Chondrocyte (in vitro differentiated cells): ENCODE measurements around the gene TMUB1. TPM values are rescaled to one million over a fixed set of nuclear protein-coding genes. Genes with fewer than 3 reads are reported as not detected.

Source experiments
- DNase-seq: peaks from one replicate; pipeline ENCODE4 v3.0.0; 2021; ENCODE audit warnings: mixed read lengths, low spot score
- H3K27ac Mint-ChIP-seq: one replicate; pipeline ENCODE4 v1.8.0; 2021; ENCODE audit warnings: mild to moderate bottlenecking, moderate library complexity, mixed read lengths; ENCODE audit not compliant: unreplicated experiment
- H3K27me3 Mint-ChIP-seq: 2 replicates; pipeline ENCODE4 v1.8.0; 2021; ENCODE audit warnings: low read depth, mixed read lengths
- H3K36me3 Mint-ChIP-seq: 2 replicates; pipeline ENCODE4 v1.8.0; 2021; ENCODE audit warnings: low read depth, mixed read lengths
- H3K4me1 Mint-ChIP-seq: 2 replicates; pipeline ENCODE4 v1.8.0; 2021; ENCODE audit warnings: low read depth, mild to moderate bottlenecking, mixed read lengths
- H3K4me3 Mint-ChIP-seq: one replicate; pipeline ENCODE4 v1.8.0; 2021; ENCODE audit warnings: mild to moderate bottlenecking, moderate library complexity, mixed read lengths; ENCODE audit not compliant: unreplicated experiment
- H3K9me3 Mint-ChIP-seq: 2 replicates; pipeline ENCODE4 v1.8.0; 2021; ENCODE audit warnings: low read depth, mixed read lengths
- CTCF ChIP-seq: fragments of 200-600 bp; sonication (generic); IDR thresholded peaks from 2 replicates; pipeline ENCODE4 v1.5.0; 2021; ENCODE audit warnings: antibody characterized with exemption, mild to moderate bottlenecking, moderate library complexity
- total RNA-seq: library from RNA; stranded (reverse); gene quantifications from 3 replicates; pipeline ENCODE4 v1.2.1, GENCODE V29; 2021

Gene TMUB1
- total RNA-seq, 1 donor from 2014 or later, result 33.2 TPM

DNA sequence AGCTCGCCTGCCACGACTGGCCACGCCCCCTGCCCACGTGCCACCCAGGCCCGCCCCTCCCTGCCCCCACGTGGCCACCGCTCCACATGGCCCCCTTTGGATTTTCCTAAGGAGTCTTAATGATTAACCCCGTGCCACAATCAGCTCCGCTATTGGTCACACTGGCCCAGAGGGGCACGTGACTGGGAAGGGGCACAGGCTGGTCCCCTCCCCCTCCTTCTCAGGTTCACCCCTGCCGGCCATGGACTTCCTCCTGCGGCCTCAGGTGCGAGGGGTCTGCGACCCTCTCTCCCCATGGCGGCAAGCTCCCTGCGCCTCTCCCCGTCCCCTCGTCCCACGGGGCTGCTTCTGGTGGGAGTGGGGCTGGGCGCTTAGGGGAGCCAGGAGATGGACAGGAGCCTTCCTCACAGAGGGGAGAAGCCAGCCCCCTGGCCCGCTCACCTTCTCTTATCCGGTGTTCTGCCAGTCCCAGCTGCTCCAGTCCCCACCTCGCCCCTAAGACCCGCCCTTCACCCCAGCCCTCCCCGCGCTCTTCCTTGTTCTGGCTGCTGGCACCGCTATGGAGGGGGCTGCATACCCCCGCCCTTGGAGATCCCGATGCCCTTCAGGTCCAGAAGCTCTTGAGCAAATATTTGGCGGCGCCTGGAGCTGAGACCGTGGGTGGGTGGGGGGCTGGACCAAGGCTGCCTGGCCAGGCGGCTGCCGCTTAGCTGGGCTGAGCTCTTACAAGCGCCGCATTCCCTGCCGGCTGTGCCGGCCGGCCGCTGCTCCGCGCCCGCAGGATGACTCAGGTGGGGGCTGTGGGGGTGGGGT, 20.7 kb downstream of the TMUB1 start:
- Mint-ChIP-seq H3K4me3 (peak overlapping the region; percentile 96), H3K36me3 (peaks cover 9% of the 10 kb centered on the region), H3K27me3 (no peaks in the 10 kb centered on the region), H3K9me3 (no peaks in the 10 kb centered on the region), H3K27ac (peak overlapping the region; percentile 97), H3K4me1 (peaks cover 42% of the 10 kb centered on the region)
- no peak for DNase-seq
- TF ChIP-seq CTCF, result no peak

GRCh38 chr7:151062111-151062398, 21.2 kb downstream of the TMUB1 start:
- H3K27me3 Mint-ChIP-seq, result no peaks in the 10 kb centered on the region
- peaks cover 43% of the 10 kb centered on the region for H3K4me1 Mint-ChIP-seq
- H3K36me3 Mint-ChIP-seq, result peaks cover 9% of the 10 kb centered on the region
- no peak for TF ChIP-seq CTCF
- peak overlapping the region; percentile 96 for H3K4me3 Mint-ChIP-seq
- no peaks in the 10 kb centered on the region for H3K9me3 Mint-ChIP-seq
- peak overlapping the region; percentile 97 for H3K27ac Mint-ChIP-seq
- DNase-seq, result no peak

DNA sequence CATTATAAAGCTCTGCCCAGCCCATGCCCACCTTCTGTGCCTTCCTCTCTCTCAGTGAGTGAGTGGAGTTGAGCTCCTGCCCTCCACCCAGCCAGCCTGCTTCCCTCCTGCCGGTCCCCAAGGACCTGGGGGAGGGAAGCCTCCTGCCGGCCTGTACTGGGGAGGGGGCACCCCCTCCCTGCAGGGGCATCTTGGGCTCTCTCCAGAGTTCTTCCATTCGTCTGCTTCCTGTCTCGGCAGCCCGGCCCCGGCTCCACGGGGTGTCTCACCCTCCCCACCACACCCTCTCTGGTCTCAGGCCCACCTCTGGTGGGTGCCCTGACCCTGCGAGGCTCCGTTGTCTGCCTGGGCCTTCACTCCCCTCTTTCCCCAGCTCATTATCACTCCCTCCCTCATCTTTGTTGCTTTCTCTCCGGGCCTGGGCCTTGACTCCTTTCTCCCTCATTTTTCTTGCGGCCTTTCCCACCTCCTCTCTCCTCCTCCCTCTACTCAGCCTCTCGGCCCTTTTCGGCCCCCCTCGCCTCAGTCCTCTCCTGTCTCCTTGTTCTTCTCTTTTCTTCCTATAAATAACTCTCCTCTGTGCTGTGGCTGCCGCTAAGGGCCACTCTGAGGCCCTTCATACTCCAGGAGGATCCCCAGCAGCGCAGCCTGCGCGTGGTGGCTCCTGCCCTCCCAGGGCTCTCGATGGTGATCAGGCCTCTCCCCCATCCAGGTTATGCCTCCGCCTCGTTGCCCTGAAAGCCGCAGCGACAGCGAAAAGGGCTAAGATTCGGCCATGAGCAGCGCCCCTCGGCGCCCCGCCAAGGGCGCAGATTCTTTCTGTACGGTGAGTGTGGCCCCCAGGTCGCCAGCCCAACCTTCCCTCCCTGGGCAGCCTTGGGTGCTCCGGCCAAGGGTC, 21.8 kb downstream of the TMUB1 start:
- DNase-seq, result no peak
- no peaks in the 10 kb centered on the region for H3K27me3 Mint-ChIP-seq
- no peaks in the 10 kb centered on the region for H3K9me3 Mint-ChIP-seq
- TF ChIP-seq CTCF, result no peak
- H3K36me3 Mint-ChIP-seq, result peaks cover 7% of the 10 kb centered on the region
- peak overlapping the region; percentile 96 for H3K4me3 Mint-ChIP-seq
- peak overlapping the region; percentile 97 for H3K27ac Mint-ChIP-seq
- peaks cover 49% of the 10 kb centered on the region for H3K4me1 Mint-ChIP-seq

DNA sequence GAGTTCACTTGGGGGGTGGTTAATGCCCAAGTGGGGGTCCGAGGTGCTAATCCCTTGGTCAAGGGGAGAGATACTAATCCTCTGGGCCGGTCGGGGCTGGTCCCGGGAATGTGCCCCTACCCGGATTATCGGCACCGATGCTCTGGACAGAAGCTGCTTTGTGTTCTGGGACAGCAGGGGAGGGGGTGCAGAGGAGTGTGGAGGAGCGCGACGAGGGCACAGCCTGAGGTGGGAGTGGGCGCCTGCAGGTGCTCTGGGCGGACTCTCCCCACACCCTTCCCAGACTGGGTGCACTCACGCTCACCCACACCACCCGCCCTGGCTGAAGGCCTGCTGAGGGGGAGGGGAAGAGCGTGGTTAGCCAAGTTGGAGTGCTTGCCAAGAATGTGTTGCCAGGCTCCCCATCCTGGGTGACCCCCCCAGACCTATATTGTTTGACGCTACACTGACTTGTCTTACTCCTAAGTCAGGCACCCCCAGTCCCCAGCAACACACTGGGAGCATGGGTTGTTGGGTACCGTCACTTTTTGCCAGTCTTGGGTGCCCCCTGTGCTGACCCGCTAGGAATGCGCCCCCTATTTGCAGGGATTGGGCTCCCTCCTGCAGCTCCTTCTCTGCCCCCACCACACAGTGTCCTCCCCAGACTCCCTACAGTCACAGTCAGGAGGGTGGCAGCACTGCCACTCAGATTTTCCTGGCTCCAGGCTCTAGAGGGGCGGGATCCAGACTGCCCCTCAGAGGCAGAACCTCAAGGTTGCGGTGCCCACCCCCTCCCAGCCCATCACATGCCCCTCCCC, 22.7 kb downstream of the TMUB1 start:
- H3K9me3 Mint-ChIP-seq, result no peaks in the 10 kb centered on the region
- H3K4me3 Mint-ChIP-seq, result peak overlapping the region; percentile 96
- no peak for DNase-seq
- peak overlapping the region; percentile 97 for H3K27ac Mint-ChIP-seq
- TF ChIP-seq CTCF, result peak; percentile 64
- H3K27me3 Mint-ChIP-seq, result no peaks in the 10 kb centered on the region
- H3K36me3 Mint-ChIP-seq, result peaks cover 7% of the 10 kb centered on the region
- peaks cover 53% of the 10 kb centered on the region for H3K4me1 Mint-ChIP-seq

- Mint-ChIP-seq H3K36me3 (peaks cover 2% of the 10 kb centered on the region), H3K9me3 (no peaks in the 10 kb centered on the region), H3K27ac (peak overlapping the region; percentile 97), H3K4me1 (peaks cover 50% of the 10 kb centered on the region), H3K4me3 (peak overlapping the region; percentile 96), H3K27me3 (no peaks in the 10 kb centered on the region)
- DNase-seq, result no peak
- TF ChIP-seq CTCF, result peak; percentile 57
Measured at GRCh38 chr7:151060113-151060415, 23.2 kb downstream of the TMUB1 start.
